ENCODE data around the gene ASF1B.

GRCh38 chr19:14096272-14096992, 40.0 kb downstream of the ASF1B start:
- TF ChIP-seq, protein P1, sequence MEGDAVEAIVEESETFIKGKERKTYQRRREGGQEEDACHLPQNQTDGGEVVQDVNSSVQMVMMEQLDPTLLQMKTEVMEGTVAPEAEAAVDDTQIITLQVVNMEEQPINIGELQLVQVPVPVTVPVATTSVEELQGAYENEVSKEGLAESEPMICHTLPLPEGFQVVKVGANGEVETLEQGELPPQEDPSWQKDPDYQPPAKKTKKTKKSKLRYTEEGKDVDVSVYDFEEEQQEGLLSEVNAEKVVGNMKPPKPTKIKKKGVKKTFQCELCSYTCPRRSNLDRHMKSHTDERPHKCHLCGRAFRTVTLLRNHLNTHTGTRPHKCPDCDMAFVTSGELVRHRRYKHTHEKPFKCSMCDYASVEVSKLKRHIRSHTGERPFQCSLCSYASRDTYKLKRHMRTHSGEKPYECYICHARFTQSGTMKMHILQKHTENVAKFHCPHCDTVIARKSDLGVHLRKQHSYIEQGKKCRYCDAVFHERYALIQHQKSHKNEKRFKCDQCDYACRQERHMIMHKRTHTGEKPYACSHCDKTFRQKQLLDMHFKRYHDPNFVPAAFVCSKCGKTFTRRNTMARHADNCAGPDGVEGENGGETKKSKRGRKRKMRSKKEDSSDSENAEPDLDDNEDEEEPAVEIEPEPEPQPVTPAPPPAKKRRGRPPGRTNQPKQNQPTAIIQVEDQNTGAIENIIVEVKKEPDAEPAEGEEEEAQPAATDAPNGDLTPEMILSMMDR (IDR thresholded peaks at IDR 0.05) = no peak
- TF ChIP-seq POLR2A (IDR thresholded peaks at IDR 0.05) = no peak
